ENCODE measurements around the gene HCFC1R1.
"Not testable (repeated sequence)": the region's sequence is repeated elsewhere in the genome, so short reads cannot be mapped to it uniquely, and the experiment has no call there.

The HCFC1R1 gene, protein sequence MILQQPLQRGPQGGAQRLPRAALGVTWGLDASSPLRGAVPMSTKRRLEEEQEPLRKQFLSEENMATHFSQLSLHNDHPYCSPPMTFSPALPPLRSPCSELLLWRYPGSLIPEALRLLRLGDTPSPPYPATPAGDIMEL

GRCh38 chr16:3023669-3024478 is at the start of gene HCFC1R1, which contains the start of gene THOC6:
TSS of gene HCFC1R1 (minus strand) at chr16:3023942. CDS start at chr16:3023941, 1 bp downstream.
TSS of gene THOC6 (plus strand) at chr16:3024035. CDS start at chr16:3024327, 292 bp downstream.
- peak; percentile 89 for DNase-seq

GRCh38 chr16:3073448-3073847 is 49.7 kb upstream of the HCFC1R1 start:
- no peak for DNase-seq

DNA sequence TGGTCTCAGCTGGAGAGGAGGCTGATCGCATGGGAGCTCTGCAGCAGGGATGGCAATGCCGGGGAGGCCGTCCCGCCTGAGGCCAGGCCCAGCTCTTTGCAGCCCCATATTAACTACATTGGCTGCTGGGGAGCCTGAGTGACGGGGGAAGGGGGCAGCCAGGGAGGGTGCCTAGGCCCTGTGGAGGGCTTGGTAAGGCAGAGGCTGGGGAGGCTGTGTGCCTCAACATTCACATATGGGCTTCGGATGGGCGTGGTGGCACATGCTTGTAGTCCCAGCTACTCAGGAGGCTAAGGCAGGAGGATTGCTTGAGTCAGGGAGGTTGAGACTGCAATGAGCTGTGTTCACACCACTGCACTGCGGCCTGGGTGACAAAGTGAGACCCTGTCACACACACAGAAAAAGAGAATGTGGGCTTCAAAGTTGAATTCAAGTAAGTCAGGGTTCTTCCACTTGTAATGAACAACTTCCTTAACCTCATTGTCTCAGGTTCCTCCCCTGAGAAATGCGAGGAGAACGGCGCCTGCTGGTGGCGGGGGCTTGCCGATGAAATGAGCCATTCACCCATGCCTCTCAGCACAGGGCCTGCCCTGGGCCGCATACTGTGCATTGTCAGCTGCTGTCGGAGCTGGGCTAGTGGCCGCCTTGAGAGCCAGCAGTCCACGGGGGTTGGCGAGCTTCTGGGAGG is 49.0 kb upstream of the HCFC1R1 start:
- not testable (repeated sequence) for DNase-seq

- not testable (repeated sequence) for DNase-seq
These were observed 48.4 kb upstream of the HCFC1R1 start for GRCh38 chr16:3072148-3072547.

- DNase-seq, result no peak
These were observed 47.9 kb upstream of the HCFC1R1 start for GRCh38 chr16:3071655-3072054.

GRCh38 chr16:3070608-3071111 is 46.9 kb upstream of the HCFC1R1 start:
- DNase-seq, result no peak

DNA sequence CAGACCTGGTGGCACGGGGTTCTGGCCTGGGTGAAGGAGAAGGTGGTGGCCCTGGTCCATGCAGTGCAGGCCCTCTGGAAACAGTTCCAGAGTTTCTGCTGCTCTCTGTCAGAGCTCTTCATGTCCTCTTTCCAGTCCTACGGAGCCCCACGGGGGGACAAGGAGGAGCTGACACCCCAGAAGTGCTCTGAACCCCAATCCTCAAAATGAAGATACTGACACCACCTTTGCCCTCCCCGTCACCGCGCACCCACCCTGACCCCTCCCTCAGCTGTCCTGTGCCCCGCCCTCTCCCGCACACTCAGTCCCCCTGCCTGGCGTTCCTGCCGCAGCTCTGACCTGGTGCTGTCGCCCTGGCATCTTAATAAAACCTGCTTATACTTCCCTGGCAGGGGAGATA is 45.4 kb upstream of the HCFC1R1 start:
- not testable (repeated sequence) for DNase-seq

GRCh38 chr16:3068487-3068886 is 44.7 kb upstream of the HCFC1R1 start:
- DNase-seq, result no peak

GRCh38 chr16:3066440-3066748 is 42.7 kb upstream of the HCFC1R1 start:
- DNase-seq, result no peak

DNA sequence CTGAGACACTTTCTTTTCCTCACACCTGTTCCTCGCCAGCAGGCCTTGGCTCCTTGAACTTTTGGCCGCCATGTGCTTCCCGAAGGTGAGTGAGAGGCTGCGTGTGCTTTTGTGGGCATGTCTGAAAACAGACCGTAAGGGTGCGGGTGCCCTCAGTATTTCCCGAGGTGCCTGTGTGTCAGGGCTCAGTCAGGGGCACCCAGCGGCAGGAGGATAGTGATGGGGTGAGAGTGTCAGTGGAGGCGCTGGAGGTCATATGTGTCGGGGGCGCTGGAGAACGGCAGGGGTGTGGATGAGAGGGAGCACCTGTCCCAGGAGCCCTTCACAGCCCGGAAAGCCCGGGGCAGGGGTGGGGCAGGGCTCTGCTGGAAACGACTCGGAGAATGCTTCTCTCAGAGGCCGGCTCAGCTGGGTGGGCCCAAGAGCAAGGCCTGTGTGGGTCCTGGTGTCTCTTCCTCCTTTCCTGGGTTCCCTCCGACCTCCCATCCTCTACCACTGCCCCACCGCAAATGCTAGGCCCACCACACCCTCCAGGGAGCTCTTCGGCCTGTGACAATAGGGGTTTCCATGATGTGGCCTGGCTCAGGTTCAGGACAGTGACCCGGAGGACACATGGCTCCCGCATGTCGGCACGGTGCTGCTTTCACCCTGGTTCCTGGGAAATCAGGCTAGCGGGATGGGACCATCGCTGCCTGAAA is 42.1 kb upstream of the HCFC1R1 start:
- no peak for DNase-seq

GRCh38 chr16:3065069-3065741 is 41.5 kb upstream of the HCFC1R1 start, which contains the start of gene IL32:
TSS of gene IL32 (plus strand) at chr16:3065640. CDS start at chr16:3065812, 172 bp downstream.
- DNase-seq, result no peak

DNA sequence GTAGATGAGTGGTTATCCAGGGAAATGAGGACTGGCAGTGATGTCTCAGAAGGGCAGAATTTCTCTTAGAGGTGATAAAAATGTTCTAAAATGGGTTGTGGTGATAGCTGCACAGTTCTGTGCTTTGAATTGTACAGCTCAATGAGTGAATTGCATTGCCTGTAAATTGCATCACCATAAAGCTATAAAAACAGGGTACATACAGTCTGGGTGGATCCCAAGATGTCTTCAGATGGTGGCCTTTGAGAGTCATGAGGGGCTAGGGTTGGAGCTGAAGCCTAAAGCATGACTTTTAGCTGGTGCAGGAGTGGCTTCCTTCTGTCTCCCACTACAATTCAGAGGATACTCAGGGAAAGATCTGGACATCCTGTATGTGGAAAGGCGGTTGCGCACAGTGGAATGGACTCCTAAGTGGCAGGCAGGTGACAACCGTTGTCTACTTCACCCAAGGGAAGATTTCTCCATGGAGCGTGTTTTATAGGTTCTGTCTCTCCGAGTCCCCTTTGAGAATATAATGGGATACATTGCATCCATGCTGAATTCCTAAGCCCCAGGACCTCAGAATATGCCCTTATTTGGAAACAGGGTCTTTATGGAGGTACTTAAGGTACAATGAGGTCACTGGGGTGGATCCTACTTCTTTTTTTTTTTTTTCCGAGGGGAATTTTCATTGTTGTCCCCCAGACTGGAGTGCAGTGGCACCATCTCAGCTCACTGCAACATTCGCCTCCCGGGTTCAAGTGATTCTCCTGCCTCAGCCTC is 40.1 kb upstream of the HCFC1R1 start:
- no peak for DNase-seq

DNA sequence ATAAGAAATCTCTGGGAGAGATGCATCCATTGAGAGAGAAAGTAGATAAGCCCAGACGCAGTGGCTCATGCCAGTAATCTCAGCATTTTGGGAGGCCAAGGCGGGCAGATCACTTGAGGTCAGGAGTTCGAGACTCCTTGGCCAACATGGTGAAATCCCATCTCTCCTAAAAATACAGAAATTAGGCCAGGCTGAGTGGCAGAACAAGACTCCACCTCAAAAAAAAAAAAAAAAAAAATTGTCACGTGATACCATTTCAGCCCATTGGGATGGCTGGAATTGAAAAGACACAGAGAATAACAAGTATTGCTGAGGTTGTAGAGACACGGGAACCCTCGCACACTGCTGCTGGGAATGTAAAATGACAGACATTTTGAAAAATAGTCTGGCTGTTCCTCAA is 38.8 kb upstream of the HCFC1R1 start:
- DNase-seq, result no peak

- no peak for DNase-seq
These were observed 36.8 kb upstream of the HCFC1R1 start for GRCh38 chr16:3060339-3061127.

- no peak for DNase-seq
These were observed 36.0 kb upstream of the HCFC1R1 start for GRCh38 chr16:3059723-3060242.

- DNase-seq, result no peak
These were observed 35.4 kb upstream of the HCFC1R1 start for GRCh38 chr16:3059041-3059722.

GRCh38 chr16:3058139-3059030 is 34.6 kb upstream of the HCFC1R1 start:
- DNase-seq, result no peak

DNA sequence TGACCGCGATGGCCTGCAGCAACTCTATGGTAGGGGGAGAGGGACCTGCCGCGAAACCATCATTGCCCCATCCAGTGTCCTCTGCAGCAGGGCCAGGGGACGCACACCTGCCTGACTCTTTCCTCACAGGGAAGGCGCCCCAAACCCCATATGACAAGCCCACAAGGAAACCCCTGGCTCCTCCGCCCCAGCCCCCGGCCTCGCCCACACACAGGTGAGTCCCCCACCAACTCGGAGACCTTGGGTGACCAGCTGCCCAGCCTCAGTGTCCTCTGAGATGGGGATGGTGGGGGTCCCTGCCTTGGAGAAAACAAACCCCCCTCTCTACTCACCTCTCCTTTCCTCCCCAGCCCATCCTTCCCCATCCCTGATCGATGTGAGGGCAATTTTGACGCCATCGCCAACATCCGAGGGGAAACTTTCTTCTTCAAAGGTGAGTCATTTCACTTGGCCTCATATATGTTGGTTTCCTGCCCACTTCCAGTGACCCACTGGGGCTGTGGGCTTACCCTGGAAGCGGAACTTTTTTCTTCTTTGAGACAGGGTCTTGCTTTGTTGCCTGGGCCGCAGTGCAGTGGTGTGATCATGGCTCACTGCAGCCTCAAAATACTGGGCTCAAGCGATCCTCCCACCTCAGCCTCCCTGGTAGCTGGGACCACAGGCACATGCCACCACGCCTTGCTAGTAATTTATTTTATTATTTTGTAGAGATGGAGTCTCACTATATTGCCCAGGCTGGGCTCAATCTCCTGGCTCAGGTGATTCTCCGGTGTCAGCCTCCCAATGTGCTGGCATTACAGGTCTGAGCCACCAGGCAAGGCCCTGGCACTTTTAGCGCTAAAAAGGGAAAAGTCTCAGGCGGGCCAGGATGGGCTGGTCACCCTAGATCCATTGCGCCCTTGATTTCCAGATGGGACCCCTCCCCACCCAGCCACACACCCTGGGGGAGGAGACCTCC is 33.7 kb upstream of the HCFC1R1 start:
- no peak for DNase-seq

All from NCI-H1694 (cell line).